ENCODE results near the gene SNCAIP.

SNCAIP gene

DNA sequence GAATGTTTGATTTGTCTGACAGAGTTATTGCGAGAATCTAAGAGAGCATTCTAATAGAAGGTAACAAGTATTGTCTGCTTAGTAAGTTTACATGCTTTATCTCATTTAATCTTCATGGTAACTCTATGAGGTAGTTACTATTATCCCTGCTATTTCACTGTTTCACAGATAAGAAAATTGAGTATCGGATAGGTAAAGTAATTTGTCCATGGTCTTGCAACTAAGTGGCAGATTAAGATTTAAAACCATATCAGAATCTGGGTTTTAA, 118.2 kb downstream of the SNCAIP start:
- no peak for DNase-seq

GRCh38 chr5:122431298-122431697, 119.3 kb downstream of the SNCAIP start:
- DNase-seq = no peak

DNA sequence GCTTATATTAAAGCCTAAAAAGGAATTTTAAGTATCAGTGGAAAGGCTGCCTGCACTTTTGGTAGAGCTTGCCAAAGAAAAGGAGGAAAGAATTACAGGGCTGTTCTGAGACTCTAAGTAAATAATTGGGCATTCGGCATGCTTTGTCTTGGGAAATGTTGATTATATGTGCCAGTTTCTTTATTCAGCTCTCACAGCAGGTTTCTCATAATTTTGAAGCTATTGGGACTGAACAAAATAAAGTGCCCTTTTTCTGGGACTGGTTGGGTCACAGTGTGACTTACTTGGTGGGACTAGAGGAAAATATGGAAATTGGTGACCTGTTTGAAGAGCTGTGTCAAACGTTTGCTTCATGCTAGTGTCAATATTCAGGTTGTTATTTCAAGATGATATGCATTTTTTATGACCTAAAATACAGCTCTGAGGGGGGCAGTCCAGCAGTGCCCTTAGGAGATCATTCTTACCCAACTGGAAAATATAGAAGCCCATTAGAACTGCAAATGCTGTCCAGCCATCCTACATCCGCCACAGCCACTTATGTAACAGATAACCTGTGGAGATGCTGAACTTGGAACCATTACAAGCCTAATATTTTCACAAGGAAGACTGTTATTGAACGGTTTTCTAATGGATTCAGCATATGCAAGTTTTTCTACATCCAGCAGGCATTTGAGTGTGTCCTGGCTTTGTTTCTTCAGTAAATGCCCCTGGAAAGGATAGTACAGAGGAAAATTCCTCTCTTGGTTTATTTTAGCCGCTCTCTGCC, 122.4 kb downstream of the SNCAIP start:
- no peak for DNase-seq

GRCh38 chr5:122435234-122435633, 123.2 kb downstream of the SNCAIP start:
- no peak for DNase-seq

GRCh38 chr5:122435761-122436160, 123.7 kb downstream of the SNCAIP start:
- no peak for DNase-seq

- no peak for DNase-seq
Measured at GRCh38 chr5:122436615-122437014, 124.6 kb downstream of the SNCAIP start.

DNA sequence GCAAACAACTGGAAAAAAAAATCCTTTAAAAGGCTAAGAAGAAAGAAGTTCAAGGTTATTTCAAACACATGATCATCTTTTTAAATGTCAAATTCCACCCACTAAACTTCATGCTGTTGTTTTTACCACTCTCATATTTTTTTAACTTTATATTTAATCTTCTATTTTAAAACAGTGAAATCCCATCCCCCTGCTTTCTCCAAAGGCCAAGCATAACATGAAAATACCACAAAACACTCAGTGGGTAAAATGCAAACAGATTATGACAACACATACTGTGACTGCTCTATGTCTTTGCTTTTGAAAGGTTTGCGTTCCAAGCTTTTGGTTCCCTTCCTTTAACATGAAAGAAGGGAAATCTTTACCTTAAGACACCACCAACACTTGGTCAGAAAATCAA, 127.6 kb downstream of the SNCAIP start:
- no peak for DNase-seq

GRCh38 chr5:122442938-122443337, 130.9 kb downstream of the SNCAIP start:
- DNase-seq = no peak

GRCh38 chr5:122444411-122444810, 132.4 kb downstream of the SNCAIP start:
- no peak for DNase-seq

DNA sequence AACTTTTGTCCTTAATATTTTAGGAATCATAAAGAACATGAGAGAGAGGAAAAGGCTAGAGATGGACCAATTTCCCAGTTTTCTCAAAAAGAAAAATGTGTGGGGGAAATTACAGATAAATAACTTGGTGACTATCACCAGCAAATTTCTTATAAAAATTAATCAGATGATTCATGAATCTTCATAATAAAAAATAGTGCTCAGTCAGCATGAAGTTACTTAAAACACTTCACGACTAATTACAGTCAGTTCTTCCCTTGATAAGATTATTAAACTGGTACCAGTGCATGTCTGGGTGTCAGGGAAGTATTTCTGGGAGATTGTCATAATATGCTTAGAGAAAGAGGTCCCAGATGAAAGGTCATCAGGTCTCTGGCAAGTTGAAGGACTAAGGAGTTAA, 133.0 kb downstream of the SNCAIP start:
- no peak for DNase-seq

DNA sequence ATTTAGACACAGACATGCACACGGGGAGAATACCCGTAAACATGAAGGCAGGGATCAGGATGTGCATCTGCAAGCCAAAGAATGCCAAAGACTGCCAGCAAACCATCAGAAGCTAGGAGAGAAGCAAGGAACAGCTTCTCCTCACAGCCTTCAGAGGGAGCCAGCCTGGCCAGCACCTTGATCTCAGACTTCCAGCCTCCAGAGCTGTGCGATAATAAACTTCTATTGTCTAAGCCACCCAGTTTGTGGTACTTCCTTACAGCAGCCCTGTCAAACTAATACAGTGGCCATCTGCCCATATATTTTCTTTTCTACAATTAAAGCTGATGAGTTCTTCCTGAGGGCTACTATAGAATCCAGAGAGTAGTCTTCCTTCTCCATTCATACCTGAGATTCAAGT, 135.0 kb downstream of the SNCAIP start:
- no peak for DNase-seq

DNA sequence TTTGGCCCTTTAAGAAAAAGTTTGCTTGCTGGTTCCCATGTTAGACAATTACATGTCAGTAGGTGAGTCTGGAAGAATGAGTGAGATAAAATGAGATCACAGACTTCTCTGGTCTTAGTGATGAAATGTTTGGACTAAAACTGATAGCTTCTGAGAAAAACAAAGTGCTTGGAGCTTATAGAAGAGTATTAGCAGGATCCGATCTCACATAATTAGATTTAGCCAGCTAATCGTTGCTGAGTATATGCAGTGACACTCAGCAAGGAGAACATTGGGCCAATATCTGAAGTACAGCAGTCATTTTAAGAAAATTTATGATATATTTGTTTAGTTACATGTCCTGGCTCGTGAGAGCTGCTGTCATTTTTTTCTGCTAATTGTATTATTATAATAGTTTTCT, 135.8 kb downstream of the SNCAIP start:
- no peak for DNase-seq

DNA sequence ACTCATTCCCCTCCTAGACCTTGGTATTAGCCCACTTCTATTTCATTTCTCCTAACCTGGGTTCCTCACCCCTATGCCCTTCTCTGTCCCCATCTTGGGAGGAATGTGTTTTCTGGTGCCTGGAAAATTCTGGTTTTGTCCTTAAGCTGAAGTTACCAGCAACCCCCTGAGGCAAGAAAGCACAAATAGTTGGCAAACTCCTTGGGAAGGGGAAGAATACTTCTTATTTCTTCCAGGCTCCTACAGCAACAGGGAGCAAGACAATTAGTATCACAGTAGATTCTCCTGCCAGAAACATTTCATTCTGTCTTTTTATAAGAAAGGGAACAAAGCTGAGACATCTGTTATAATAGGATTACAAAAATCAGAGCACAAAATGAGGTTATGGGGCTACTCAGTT, 142.5 kb downstream of the SNCAIP start:
- DNase-seq = no peak

- no peak for DNase-seq
Measured at GRCh38 chr5:122455939-122456338, 143.9 kb downstream of the SNCAIP start.

GRCh38 chr5:122457178-122457826, 145.3 kb downstream of the SNCAIP start:
- no peak for DNase-seq

DNA sequence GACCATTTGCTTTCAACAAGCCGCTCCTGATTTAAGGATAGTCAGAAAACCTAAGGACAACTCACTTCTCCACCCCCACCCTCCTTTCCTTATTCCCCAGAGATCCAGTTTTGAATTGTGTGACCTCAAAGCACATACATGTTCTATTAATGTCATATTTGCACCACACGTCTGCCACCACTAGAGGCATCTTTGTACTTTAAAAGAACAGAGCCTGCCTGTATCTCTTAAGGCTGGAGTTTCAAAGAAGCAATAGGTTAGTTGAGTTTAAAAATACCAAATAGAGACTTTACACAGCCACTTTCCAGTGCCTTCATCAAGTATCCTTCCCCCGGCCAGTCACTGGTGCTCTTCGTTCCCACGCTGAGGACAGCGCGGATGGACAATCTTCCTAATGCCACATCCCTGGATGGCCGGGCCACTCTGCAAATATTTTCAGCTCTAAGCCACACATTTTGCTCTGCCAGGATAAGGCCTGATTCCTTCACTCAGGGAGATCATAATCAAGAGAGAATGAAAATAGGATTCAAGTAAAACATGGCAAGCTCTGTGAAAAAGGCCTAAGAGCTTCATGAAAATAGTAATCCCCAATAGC, 146.3 kb downstream of the SNCAIP start:
- no peak for DNase-seq

- DNase-seq = no peak
Measured at GRCh38 chr5:122462486-122462885, 150.4 kb downstream of the SNCAIP start.

DNA sequence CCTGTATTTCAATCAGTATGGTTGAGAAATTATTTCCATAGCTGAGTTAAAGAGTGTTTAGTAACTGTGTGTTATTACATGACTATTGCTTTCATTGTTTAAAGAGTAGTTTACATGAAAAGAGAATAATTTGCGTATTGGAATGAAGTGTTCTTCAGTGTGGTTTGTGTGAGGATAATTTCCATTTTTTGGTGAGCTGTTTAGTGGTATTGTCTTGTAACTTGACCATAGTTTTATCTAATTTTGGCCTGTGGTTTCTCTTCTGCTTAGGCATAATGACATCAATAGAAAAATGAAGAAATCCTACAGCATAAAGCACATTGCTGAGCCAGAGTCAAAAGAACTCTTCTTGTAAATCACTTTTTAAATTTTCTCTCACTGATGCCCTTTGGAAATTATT, 151.2 kb downstream of the SNCAIP start:
- no peak for DNase-seq

DNA sequence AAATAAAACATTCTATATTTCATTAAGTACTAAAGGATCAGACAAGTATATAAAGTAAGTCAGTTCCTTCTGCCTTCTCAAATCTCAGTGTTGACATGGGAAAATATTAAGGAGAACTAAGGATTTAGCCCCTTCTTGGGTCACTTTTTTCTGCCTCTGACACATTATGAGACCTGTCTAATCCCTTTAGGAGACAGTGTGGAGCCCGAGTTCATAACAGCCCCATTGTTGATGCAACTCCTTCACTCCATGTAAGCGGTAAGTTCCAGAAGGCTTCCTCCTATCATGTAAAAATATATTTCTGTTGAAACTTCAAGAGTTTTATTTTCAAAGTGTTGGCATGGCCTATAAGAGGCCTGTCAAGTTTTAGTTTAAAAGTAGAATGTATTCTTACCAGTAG, 152.2 kb downstream of the SNCAIP start:
- no peak for DNase-seq

GRCh38 chr5:122465031-122465577, 153.1 kb downstream of the SNCAIP start:
- no peak for DNase-seq

GRCh38 chr5:122465994-122466393, 154.0 kb downstream of the SNCAIP start:
- no peak for DNase-seq

DNA sequence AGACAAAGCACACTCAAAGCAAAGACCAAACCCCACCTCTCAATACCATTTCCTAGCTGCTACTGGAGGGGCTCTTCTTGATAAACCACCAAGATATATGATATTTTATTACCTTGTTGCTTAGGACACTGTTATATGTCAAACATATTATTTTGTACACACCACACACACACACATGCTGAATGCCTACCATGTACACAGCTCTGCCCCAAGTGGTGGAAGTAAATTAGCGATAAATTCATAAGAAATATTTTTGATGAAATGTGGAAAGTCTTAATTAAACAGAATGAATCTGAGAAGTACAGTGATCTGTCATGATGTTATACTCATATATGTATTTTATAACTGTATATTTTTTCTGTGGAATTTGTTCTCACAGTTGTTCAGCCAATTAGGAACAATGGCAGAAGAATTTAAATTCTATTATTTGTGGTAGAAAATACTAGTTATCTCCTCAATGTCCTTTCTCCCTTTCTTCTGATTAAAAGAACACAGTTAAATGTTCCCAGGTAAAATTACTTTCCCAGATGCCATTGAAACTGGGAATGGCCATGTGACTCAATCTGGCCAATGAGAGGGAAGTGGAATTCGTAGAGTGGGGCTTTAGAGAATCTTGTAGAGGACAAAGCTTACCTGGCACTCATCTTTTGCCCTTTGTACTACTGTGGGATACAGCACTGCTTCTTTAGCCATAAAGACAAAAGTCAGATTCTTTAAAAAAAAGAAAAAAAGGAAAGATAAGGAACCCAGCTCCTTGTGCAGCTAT, 156.5 kb downstream of the SNCAIP start:
- no peak for DNase-seq

GRCh38 chr5:122469384-122469919, 157.4 kb downstream of the SNCAIP start:
- no peak for DNase-seq

All from activated CD4-positive, CD25-positive, alpha-beta regulatory T cell treated with anti-CD3 and anti-CD28 coated beads, Interleukin-2, amount 50 U/mL, for 72 hours (primary cell).